ENCODE results near the gene SFT2D1. TPM values are rescaled to one million over a fixed set of nuclear protein-coding genes. Genes with fewer than 3 reads are reported as not detected.

SFT2D1 gene
- total and polyA plus RNA-seq, 9 of the 15 experiments (the other 6 are each of a cell fraction or from before 2014, with no cell fraction given), result 54.4 to 140 (median 74.6) TPM

GRCh38 chr6:166365221-166365620 is 22.9 kb upstream of the SFT2D1 start:
- H4K20me1 ChIP-seq (replicated peaks; ENCODE audit: control insufficient read depth, insufficient read depth, low read length), result no peaks in the 10 kb centered on the region
- CTCF ChIA-PET (ENCODE audit: low intra/inter-chr PET ratio), result no interaction called here
- ATAC-seq, result no peak

DNA sequence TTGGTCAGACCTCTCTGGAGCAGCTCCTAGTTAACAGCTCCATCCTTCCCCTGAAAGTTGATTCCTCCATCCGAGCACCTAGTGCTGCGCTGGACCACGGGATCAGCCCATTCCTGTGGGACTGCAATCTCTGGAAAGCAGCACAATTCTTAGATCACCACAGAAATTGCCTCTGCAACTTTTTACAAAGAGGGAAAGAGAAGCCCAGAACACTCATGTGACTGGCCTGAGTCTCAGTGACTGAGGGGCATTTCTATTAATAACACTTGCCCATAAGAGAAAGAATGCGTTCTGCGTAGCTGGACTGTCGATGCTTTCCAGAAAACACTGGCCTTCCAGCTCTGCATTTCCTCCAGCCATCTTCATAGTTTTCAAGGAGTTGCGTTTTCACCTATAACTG is 22.1 kb upstream of the SFT2D1 start:
- Histone ChIP-seq H3K9ac (ENCODE audit: insufficient read depth in 1 of 2, low read depth in 2 of 2, low read length in 2 of 2) (no peak overlapping the region), H3K79me2 (ENCODE audit: control insufficient read depth, insufficient read depth, low read length) (no peaks in the 10 kb centered on the region), H3K27me3 (ENCODE audit: control insufficient read depth in 2 of 2, insufficient read depth in 2 of 2, low read length in 2 of 2) (no peaks in the 10 kb centered on the region), H3K4me1 (replicated peaks in 1 of 2; ENCODE audit: control insufficient read depth in 2 of 2, insufficient read depth in 2 of 2, low read length in 2 of 2) (no peaks in the 10 kb centered on the region; a peak in 1 of 5 replicates), H2AFZ (ENCODE audit: low read depth, low read length) (no peak overlapping the region), H4K20me1 (replicated peaks; ENCODE audit: control insufficient read depth, insufficient read depth, low read length) (no peaks in the 10 kb centered on the region), H3K9me3 (replicated peaks; ENCODE audit: control insufficient read depth, insufficient read depth, low read depth, low read length) (no peaks in the 10 kb centered on the region), H3K4me3 (no peak overlapping the region), H3K4me2 (ENCODE audit: insufficient read depth, low read length) (no peak overlapping the region), H3K27ac (ENCODE audit: extremely low read depth, low read depth, low read length) (no peak overlapping the region), H3K9me1 (ENCODE audit: control insufficient read depth, insufficient read depth, low read length) (no peaks in the 10 kb centered on the region), H3K36me3 (ENCODE audit: control insufficient read depth, insufficient read depth, low read length) (peaks cover 44% of the 10 kb centered on the region; the same call in 2 of the 3 replicates)
- ChIA-PET CTCF (ENCODE audit: low intra/inter-chr PET ratio) (no interaction called here), POLR2A (interaction anchor here (0.9 to 1.0 kb wide), 2 partner anchors 11 to 14 kb away, joined by 3 to 4 read pairs; no protein-coding TSS in a partner anchor)
- WGBS (ENCODE audit: insufficient coverage, low coverage, missing lambda C conversion rate), result 94% methylated on average over 7 of the region's 7 CpGs
- FAIRE-seq, result no peak
- ATAC-seq, result no peak
- no TSS peak for BruUV-seq (replicated peaks)
- in situ Hi-C loops (cut with MboI), result no loop called here
- DNase-seq (ENCODE audit: extremely low read depth in 1 of 4, low spot score in 3 of 4), result no peak
- intact Hi-C loops (cut with micrococcal nuclease), result no loop called here
- TF ChIP-seq PHTF2 (CRISPR knock-in tag; IDR thresholded peaks at IDR 0.05) (no peak), ZNF253 (CRISPR knock-in tag; conservative IDR thresholded peaks at IDR 0.05) (no peak), ZNF398 (CRISPR knock-in tag; IDR thresholded peaks at IDR 0.05) (no peak), TRIM28 (IDR thresholded peaks at IDR 0.05) (no peak), HES1 (IDR thresholded peaks at IDR 0.05; ENCODE audit: low read depth) (no peak), POU5F1 (IDR thresholded peaks at IDR 0.05; ENCODE audit: borderline replicate concordance, low read depth, low read length, partially characterized antibody) (no peak), EZH2 (IDR thresholded peaks at IDR 0.05; ENCODE audit: borderline replicate concordance, low read depth, low read length) (no peak), SNRNP70 (optimal IDR thresholded peaks at IDR 0.05; ENCODE audit: low read depth, low read length) (no peak), THAP7 (CRISPR knock-in tag; IDR thresholded peaks at IDR 0.05) (no peak), ZNF121 (CRISPR knock-in tag; conservative IDR thresholded peaks at IDR 0.05) (no peak), MCM2 (IDR thresholded peaks at IDR 0.05; ENCODE audit: low read depth) (no peak), CHCHD3 (CRISPR knock-in tag; IDR thresholded peaks at IDR 0.05) (no peak), TBP (optimal IDR thresholded peaks at IDR 0.05; ENCODE audit: low read depth, low read length) (no peak)

More at GRCh38 chr6:166365221-166365620, 22.9 kb upstream of the SFT2D1 start:
- POLR2A ChIA-PET, result interaction anchor here (0.9 kb wide), 1 partner anchor 16 kb away, joined by 4 read pairs; no protein-coding TSS in a partner anchor
- 80% methylated on average over 2 of the region's 2 CpGs for WGBS (ENCODE audit: insufficient coverage, low coverage, missing lambda C conversion rate)
- H3K4me1 ChIP-seq (replicated peaks in 1 of 2; ENCODE audit: control insufficient read depth in 2 of 2, insufficient read depth in 2 of 2, low read length in 2 of 2), result no peaks in the 10 kb centered on the region; a peak in 1 of 5 replicates
- H3K27me3 ChIP-seq (ENCODE audit: control insufficient read depth in 2 of 2, insufficient read depth in 2 of 2, low read length in 2 of 2), result no peaks in the 10 kb centered on the region
- H3K9me1 ChIP-seq (ENCODE audit: control insufficient read depth, insufficient read depth, low read length), result no peaks in the 10 kb centered on the region
- no TSS peak for BruUV-seq (replicated peaks)
- H3K36me3 ChIP-seq (ENCODE audit: control insufficient read depth, insufficient read depth, low read length), result peaks cover 44% of the 10 kb centered on the region; the same call in 2 of the 3 replicates
- no peak overlapping the region for H3K4me3 ChIP-seq
- DNase-seq (ENCODE audit: extremely low read depth in 1 of 4, low spot score in 3 of 4), result no peak
- no peak overlapping the region for H3K9ac ChIP-seq (ENCODE audit: insufficient read depth in 1 of 2, low read depth in 2 of 2, low read length in 2 of 2)
- intact Hi-C loops (cut with micrococcal nuclease) (no loop called here), in situ Hi-C loops (cut with MboI) (no loop called here)
- no peak for TF ChIP-seq ZFX (CRISPR knock-in tag; IDR thresholded peaks at IDR 0.05)
- TF ChIP-seq SMARCC2 (IDR thresholded peaks at IDR 0.05; ENCODE audit: low read depth), result no peak
- no peak for TF ChIP-seq RAD51 (IDR thresholded peaks at IDR 0.05; ENCODE audit: borderline replicate concordance, low read depth)
- TF ChIP-seq WHSC1 (IDR thresholded peaks at IDR 0.05; ENCODE audit: low read length), result no peak
- no peak for TF ChIP-seq ELF2 (CRISPR knock-in tag; IDR thresholded peaks at IDR 0.05)
- TF ChIP-seq TCF3 (CRISPR knock-in tag; IDR thresholded peaks at IDR 0.05), result no peak
- TF ChIP-seq GTF2E2 (tag; IDR thresholded peaks at IDR 0.05), result no peak
- no peak for FAIRE-seq
- H2AFZ ChIP-seq (ENCODE audit: low read depth, low read length), result no peak overlapping the region
- no peaks in the 10 kb centered on the region for H3K9me3 ChIP-seq (replicated peaks; ENCODE audit: control insufficient read depth, insufficient read depth, low read depth, low read length)
- H3K4me2 ChIP-seq (ENCODE audit: insufficient read depth, low read length), result no peak overlapping the region
- H3K79me2 ChIP-seq (ENCODE audit: control insufficient read depth, insufficient read depth, low read length), result no peaks in the 10 kb centered on the region
- no peak overlapping the region for H3K27ac ChIP-seq (ENCODE audit: extremely low read depth, low read depth, low read length)
